ENCODE results near the gene ATG101.

Gene ATG101

DNA sequence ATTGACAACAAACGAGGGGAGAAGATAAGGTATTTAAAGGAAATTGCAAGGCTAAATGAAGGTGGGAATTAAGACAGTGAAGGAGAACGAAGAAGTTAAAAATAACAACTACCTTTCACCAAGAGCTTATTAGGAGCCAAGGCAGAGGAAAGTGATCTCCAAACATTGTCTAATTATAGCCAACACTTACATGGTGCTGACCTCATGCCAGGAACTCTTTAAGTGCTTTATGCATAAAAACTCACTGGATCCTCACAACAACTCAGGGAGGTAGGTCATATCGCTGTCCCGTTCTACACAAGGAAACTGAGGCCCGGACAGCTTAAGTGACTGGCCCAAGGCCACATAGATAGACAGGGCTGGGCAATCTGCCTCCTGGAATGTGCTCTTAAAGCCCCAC lies 43.5 kb upstream of the ATG101 start:
- no peak for TF ChIP-seq CTCF (conservative IDR thresholded peaks at IDR 0.05; ENCODE audit: low read length)
- TF ChIP-seq EZH2phosphoT487 (IDR thresholded peaks at IDR 0.05; ENCODE audit: borderline replicate concordance): no peak
- H3K27me3 ChIP-seq (ENCODE audit: insufficient read depth, low read length, poor library complexity, severe bottlenecking): no peaks in the 10 kb centered on the region
- peak overlapping the region; percentile 74 for H3K4me3 ChIP-seq (ENCODE audit: low read length, poor library complexity, severe bottlenecking)
- H2AFZ ChIP-seq (ENCODE audit: low read length): no peak overlapping the region
- H3K9me2 ChIP-seq (replicated peaks; ENCODE audit: low read depth, low read length): no peaks in the 10 kb centered on the region
- H3K79me2 ChIP-seq (ENCODE audit: insufficient read depth, low read length): no peaks in the 10 kb centered on the region
- peak overlapping the region; percentile 82 for H3K4me2 ChIP-seq (ENCODE audit: low read depth, low read length, poor library complexity, severe bottlenecking)
- peaks cover 23% of the 10 kb centered on the region for H3K4me1 ChIP-seq (ENCODE audit: insufficient read depth, low read length, poor library complexity, severe bottlenecking)
- no peaks in the 10 kb centered on the region for H3F3A ChIP-seq (ENCODE audit: low read depth)
- no peaks in the 10 kb centered on the region for H3K9me3 ChIP-seq (ENCODE audit: insufficient read depth, low read depth, low read length)
- H3K9ac ChIP-seq (ENCODE audit: low read depth, low read length, poor library complexity, severe bottlenecking): no peak overlapping the region
- no peaks in the 10 kb centered on the region for H4K20me1 ChIP-seq (ENCODE audit: insufficient read depth, low read length, poor library complexity, severe bottlenecking)
- H3K36me3 ChIP-seq (ENCODE audit: insufficient read depth, low read length): no peaks in the 10 kb centered on the region

DNA sequence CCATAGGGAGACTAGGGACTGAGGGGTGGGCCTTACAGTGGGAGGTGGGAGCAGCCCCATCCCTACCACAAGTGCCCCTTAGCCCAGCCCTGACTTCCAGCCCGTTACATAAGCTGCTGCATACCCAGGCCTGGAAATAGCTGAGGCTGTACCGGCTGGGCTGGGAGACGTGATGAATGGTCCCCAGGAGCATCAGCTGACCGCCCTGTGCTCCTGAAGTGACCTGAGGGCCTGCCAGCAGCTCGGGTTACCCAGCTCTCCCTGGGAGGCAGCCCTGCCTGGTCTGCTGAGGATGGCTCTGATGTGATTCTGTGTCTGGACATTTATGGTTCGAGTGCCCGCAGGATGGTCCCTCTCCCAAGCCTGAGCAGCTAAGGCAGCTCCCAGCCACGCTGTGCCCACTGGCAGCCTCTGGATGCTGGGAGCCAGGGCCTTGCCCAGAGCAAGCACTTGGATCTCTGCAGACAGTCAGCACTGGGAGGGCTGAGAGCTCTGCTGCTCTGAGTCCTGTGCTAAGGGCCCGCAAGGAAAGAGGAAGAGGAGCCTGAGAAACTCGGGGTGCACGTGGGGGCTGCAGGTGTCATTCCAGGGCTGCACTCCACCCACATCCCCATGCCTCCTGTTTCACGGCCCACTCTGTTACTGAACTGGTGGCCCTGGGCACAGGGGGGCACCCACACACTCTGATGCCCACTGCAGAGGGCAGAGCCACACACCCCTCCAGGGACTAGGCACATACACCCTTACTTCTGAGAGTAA lies 42.5 kb upstream of the ATG101 start:
- H3K79me2 ChIP-seq (ENCODE audit: insufficient read depth, low read length): no peaks in the 10 kb centered on the region
- peaks cover 3% of the 10 kb centered on the region; the same call in 1 of the 2 replicates for H3F3A ChIP-seq (ENCODE audit: low read depth)

DNA sequence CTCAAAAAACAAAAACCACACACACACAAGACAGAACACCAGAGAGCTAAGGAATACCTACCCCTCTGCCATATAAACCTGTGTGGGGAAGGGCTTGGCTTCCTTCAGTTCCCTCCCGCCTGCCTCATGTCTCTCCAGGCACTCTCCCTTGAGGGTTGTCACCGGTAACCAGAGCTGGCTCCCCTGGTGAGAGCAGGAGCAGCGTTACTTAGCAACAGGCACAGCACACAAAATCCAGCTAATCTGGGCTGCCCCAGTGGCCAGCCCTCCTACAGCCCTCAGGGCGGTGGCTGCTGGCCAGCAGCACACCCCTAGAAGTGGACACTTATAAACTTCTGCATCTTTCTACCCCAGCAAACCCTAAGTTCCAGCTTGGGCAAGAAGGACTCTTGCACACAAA lies 40.1 kb upstream of the ATG101 start:
- Histone ChIP-seq H3K79me2 (ENCODE audit: insufficient read depth, low read length) (no peaks in the 10 kb centered on the region), H4K20me1 (ENCODE audit: insufficient read depth, low read length, poor library complexity, severe bottlenecking) (no peaks in the 10 kb centered on the region), H3K4me2 (ENCODE audit: low read depth, low read length, poor library complexity, severe bottlenecking) (no peak overlapping the region), H3K9ac (ENCODE audit: low read depth, low read length, poor library complexity, severe bottlenecking) (no peak overlapping the region), H3K27me3 (ENCODE audit: insufficient read depth, low read length, poor library complexity, severe bottlenecking) (no peaks in the 10 kb centered on the region), H3K36me3 (ENCODE audit: insufficient read depth, low read length) (no peaks in the 10 kb centered on the region), H3K4me3 (ENCODE audit: low read length, poor library complexity, severe bottlenecking) (no peak overlapping the region), H3K9me2 (replicated peaks; ENCODE audit: low read depth, low read length) (no peaks in the 10 kb centered on the region), H3F3A (ENCODE audit: low read depth) (peaks cover 7% of the 10 kb centered on the region; the same call in 1 of the 2 replicates), H2AFZ (ENCODE audit: low read length) (no peak overlapping the region), H3K9me3 (ENCODE audit: insufficient read depth, low read depth, low read length) (no peaks in the 10 kb centered on the region), H3K4me1 (ENCODE audit: insufficient read depth, low read length, poor library complexity, severe bottlenecking) (peaks cover 19% of the 10 kb centered on the region)
- TF ChIP-seq EZH2phosphoT487 (IDR thresholded peaks at IDR 0.05; ENCODE audit: borderline replicate concordance) (no peak), CTCF (conservative IDR thresholded peaks at IDR 0.05; ENCODE audit: low read length) (no peak)

More for the DNA sequence above, 42.5 kb upstream of the ATG101 start:
- H3K27me3 ChIP-seq (ENCODE audit: insufficient read depth, low read length, poor library complexity, severe bottlenecking): no peaks in the 10 kb centered on the region
- no peaks in the 10 kb centered on the region for H3K9me3 ChIP-seq (ENCODE audit: insufficient read depth, low read depth, low read length)
- no peaks in the 10 kb centered on the region for H4K20me1 ChIP-seq (ENCODE audit: insufficient read depth, low read length, poor library complexity, severe bottlenecking)
- H3K4me1 ChIP-seq (ENCODE audit: insufficient read depth, low read length, poor library complexity, severe bottlenecking): peaks cover 25% of the 10 kb centered on the region
- H3K9me2 ChIP-seq (replicated peaks; ENCODE audit: low read depth, low read length): no peaks in the 10 kb centered on the region
- H3K4me3 ChIP-seq (ENCODE audit: low read length, poor library complexity, severe bottlenecking): no peak overlapping the region
- no peak overlapping the region for H3K4me2 ChIP-seq (ENCODE audit: low read depth, low read length, poor library complexity, severe bottlenecking)
- no peak overlapping the region for H3K9ac ChIP-seq (ENCODE audit: low read depth, low read length, poor library complexity, severe bottlenecking)
- H2AFZ ChIP-seq (ENCODE audit: low read length): no peak overlapping the region
- TF ChIP-seq CTCF (conservative IDR thresholded peaks at IDR 0.05; ENCODE audit: low read length) (no peak), EZH2phosphoT487 (IDR thresholded peaks at IDR 0.05; ENCODE audit: borderline replicate concordance) (no peak)
- H3K36me3 ChIP-seq (ENCODE audit: insufficient read depth, low read length): no peaks in the 10 kb centered on the region

Data from Loucy (cell line).